ENCODE data around the gene MMP24.

The MMP24 gene

GRCh38 chr20:35269055-35269781 lies 42.7 kb downstream of the MMP24 start:
- no peak for DNase-seq (ENCODE audit: low read depth)
- no peak overlapping the region for H3K4me3 ChIP-seq (ENCODE audit: low read depth, low read length)
- peak; percentile 84 for TF ChIP-seq CTCF (IDR thresholded peaks at IDR 0.05; ENCODE audit: low read depth, low read length, missing control alignments)

GRCh38 chr20:35270021-35270902 lies 43.8 kb downstream of the MMP24 start:
- H3K4me3 ChIP-seq (ENCODE audit: low read depth, low read length): no peak overlapping the region
- DNase-seq (ENCODE audit: low read depth): no peak
- TF ChIP-seq CTCF (IDR thresholded peaks at IDR 0.05; ENCODE audit: low read depth, low read length, missing control alignments): no peak

DNA sequence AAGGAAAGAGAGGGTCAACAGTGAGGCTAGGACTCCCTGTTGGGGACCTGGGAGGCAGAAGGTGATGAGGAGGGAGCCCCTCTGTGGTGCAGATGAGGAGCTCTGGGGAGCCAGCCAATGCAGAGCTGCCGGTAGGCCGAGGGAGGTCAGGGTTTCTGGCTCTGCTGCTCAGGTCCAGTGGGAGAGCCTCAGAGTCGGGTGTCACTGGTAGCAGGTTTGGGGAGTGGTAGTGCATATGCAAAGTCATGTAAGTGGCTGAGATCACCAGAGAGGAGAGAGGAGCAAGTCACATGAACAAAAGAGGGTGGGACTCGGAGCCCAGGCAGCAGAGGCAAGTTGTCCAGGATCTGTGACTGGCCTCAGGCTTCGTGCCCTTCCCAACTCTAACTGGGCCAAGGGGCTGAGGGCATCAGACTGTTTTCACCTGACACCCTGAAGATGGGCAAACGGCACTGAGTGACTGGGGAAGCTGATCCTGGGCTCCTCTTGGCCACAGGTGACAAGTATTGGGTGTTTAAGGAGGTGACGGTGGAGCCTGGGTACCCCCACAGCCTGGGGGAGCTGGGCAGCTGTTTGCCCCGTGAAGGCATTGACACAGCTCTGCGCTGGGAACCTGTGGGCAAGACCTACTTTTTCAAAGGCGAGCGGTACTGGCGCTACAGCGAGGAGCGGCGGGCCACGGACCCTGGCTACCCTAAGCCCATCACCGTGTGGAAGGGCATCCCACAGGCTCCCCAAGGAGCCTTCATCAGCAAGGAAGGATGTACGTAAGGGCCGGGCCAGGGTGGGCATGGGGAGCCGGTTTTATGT lies 44.8 kb downstream of the MMP24 start:
- TF ChIP-seq CTCF (IDR thresholded peaks at IDR 0.05; ENCODE audit: low read depth, low read length, missing control alignments): no peak
- no peak overlapping the region for H3K4me3 ChIP-seq (ENCODE audit: low read depth, low read length)
- no peak for DNase-seq (ENCODE audit: low read depth)

GRCh38 chr20:35271904-35272303 lies 45.4 kb downstream of the MMP24 start:
- TF ChIP-seq CTCF (IDR thresholded peaks at IDR 0.05; ENCODE audit: low read depth, low read length, missing control alignments): no peak
- H3K4me3 ChIP-seq (ENCODE audit: low read depth, low read length): no peak overlapping the region
- no peak for DNase-seq (ENCODE audit: low read depth)

- no peak for TF ChIP-seq CTCF (IDR thresholded peaks at IDR 0.05; ENCODE audit: low read depth, low read length, missing control alignments)
- no peak for DNase-seq (ENCODE audit: low read depth)
- no peak overlapping the region for H3K4me3 ChIP-seq (ENCODE audit: low read depth, low read length)
Measured at GRCh38 chr20:35273449-35274171, 47.1 kb downstream of the MMP24 start.
